Measurements from ENCODE around the gene BICRAL. TPM values are rescaled to one million over a fixed set of nuclear protein-coding genes. Genes with fewer than 3 reads are reported as not detected.

The BICRAL gene
- total RNA-seq, 1 donor from 2014 or later: 2.9 TPM

- TF ChIP-seq CTCF (conservative IDR thresholded peaks at IDR 0.05; ENCODE audit: low read depth, low read length): no peak
- no peak overlapping the region for H3K4me3 ChIP-seq (ENCODE audit: low read depth, low read length)
- no peak for DNase-seq (ENCODE audit: low read depth)
Measured at GRCh38 chr6:42756722-42757121, 25.1 kb upstream of the BICRAL start.

GRCh38 chr6:42758756-42759430 lies 23.0 kb upstream of the BICRAL start:
- no peak for TF ChIP-seq CTCF (conservative IDR thresholded peaks at IDR 0.05; ENCODE audit: low read depth, low read length)
- no peak for DNase-seq (ENCODE audit: low read depth)
- no peak overlapping the region for H3K4me3 ChIP-seq (ENCODE audit: low read depth, low read length)

- DNase-seq (ENCODE audit: low read depth): no peak
- H3K4me3 ChIP-seq (ENCODE audit: low read depth, low read length): no peak overlapping the region
- no peak for TF ChIP-seq CTCF (conservative IDR thresholded peaks at IDR 0.05; ENCODE audit: low read depth, low read length)
Measured at GRCh38 chr6:42761287-42762067, 20.4 kb upstream of the BICRAL start.

GRCh38 chr6:42762426-42762859 lies 19.4 kb upstream of the BICRAL start:
- no peak overlapping the region for H3K4me3 ChIP-seq (ENCODE audit: low read depth, low read length)
- TF ChIP-seq CTCF (conservative IDR thresholded peaks at IDR 0.05; ENCODE audit: low read depth, low read length): no peak
- no peak for DNase-seq (ENCODE audit: low read depth)

GRCh38 chr6:42762950-42763349 lies 18.9 kb upstream of the BICRAL start:
- H3K4me3 ChIP-seq (ENCODE audit: low read depth, low read length): no peak overlapping the region
- TF ChIP-seq CTCF (conservative IDR thresholded peaks at IDR 0.05; ENCODE audit: low read depth, low read length): no peak
- DNase-seq (ENCODE audit: low read depth): no peak

GRCh38 chr6:42764911-42765648 lies 16.8 kb upstream of the BICRAL start:
- DNase-seq (ENCODE audit: low read depth): no peak
- TF ChIP-seq CTCF (conservative IDR thresholded peaks at IDR 0.05; ENCODE audit: low read depth, low read length): no peak
- no peak overlapping the region for H3K4me3 ChIP-seq (ENCODE audit: low read depth, low read length)

All from epithelial cell of proximal tubule (primary cell).